Medulla oblongata (tissue), 1 donor: ENCODE results near the gene ANXA4.

Experiments
- DNase-seq: peaks from one replicate; pipeline ENCODE4 v3.0.0-alpha.2; 2015; ENCODE audit errors: extremely low spot score

Gene ANXA4

GRCh38 chr2:69844560-69844959, 102.6 kb downstream of the ANXA4 start:
- no peak for DNase-seq

- DNase-seq: no peak
Observed at GRCh38 chr2:69846182-69847067, 104.5 kb downstream of the ANXA4 start.

GRCh38 chr2:69847068-69847828, 105.3 kb downstream of the ANXA4 start:
- DNase-seq: no peak

GRCh38 chr2:69848186-69848790, 106.4 kb downstream of the ANXA4 start:
- no peak for DNase-seq

- DNase-seq: no peak
Observed at GRCh38 chr2:69858261-69858660, 116.3 kb downstream of the ANXA4 start.

GRCh38 chr2:69863298-69863697, 121.4 kb downstream of the ANXA4 start:
- no peak for DNase-seq
